Vagina (tissue), 2 donors: Measurements from ENCODE around the gene SUMF1.

Experiments used
- CTCF ChIP-seq, 3 experiments: fragments of 450-650 bp in 2 of 3; fragments of 200-600 bp in 1 of 3; sonication (generic) in 1 of 3; IDR thresholded peaks; one replicate each; pipeline ENCODE4 v1.5.1; 2017 to 2019; ENCODE audit warnings: antibody characterized with exemption in 3 of 3, mild to moderate bottlenecking in 2 of 3, moderate library complexity in 2 of 3
- POLR2A ChIP-seq, 2 donors: fragments of 450-650 bp; IDR thresholded peaks; one replicate each; pipeline ENCODE4 v1.6.1; 2017; ENCODE audit warnings: antibody characterized with exemption in 2 of 2, mild to moderate bottlenecking in 2 of 2, moderate library complexity in 2 of 2

DNA sequence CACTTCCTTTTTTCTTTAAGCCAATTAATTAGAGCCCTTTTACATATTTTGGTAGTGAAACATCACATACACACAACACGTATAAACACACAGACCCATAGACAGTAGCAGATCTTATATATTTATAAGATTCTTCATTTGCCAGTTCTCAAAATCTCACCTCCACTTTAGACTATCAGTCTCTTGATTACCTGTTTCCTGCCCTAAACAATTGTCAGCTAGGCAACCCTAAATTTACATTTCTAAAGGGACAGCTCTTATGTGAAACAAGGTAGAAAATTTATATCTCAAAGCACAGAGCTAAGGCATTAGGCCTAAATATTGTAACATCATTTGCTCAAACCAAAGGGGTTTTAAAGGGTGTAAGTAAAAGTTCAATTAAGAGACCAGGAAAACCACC lies 135.0 kb downstream of the SUMF1 start:
- TF ChIP-seq POLR2A (IDR thresholded peaks at IDR 0.05) (no peak), CTCF (IDR thresholded peaks at IDR 0.05) (no peak)
